HUES64 (cell line): Measurements from ENCODE around the gene DUSP5.
A peak's percentile ranks its signal among the peaks of the same experiment; 100 is the strongest.
"Not testable (repeated sequence)": the region's sequence is repeated elsewhere in the genome, so short reads cannot be mapped to it uniquely, and the experiment has no call there.

Experiments
- H3K27ac ChIP-seq: 2 replicates; pipeline ENCODE4 v1.7.0; 2013; ENCODE audit warnings: low read depth, low read length, inconsistent platforms
- H3K27me3 ChIP-seq: 2 replicates; pipeline ENCODE4 v1.6.1; 2013; ENCODE audit warnings: mild to moderate bottlenecking, low read length; ENCODE audit not compliant: insufficient read depth
- H3K36me3 ChIP-seq: 2 replicates; pipeline ENCODE4 v1.6.1; 2013; ENCODE audit warnings: mild to moderate bottlenecking, low read length; ENCODE audit not compliant: insufficient read depth
- H3K4me1 ChIP-seq: 2 replicates; pipeline ENCODE4 v1.6.1; 2013; ENCODE audit warnings: mild to moderate bottlenecking, low read length, moderate library complexity; ENCODE audit not compliant: insufficient read depth
- H3K4me3 ChIP-seq: 2 replicates; pipeline ENCODE4 v1.5.1; 2013; ENCODE audit warnings: mild to moderate bottlenecking, low read length, moderate library complexity
- H3K9ac ChIP-seq: 2 replicates; pipeline ENCODE4 v1.6.1; 2013; ENCODE audit warnings: mild to moderate bottlenecking, low read depth, low read length
- H3K9me3 ChIP-seq: 2 replicates; pipeline ENCODE4 v1.6.1; 2013; ENCODE audit warnings: low read depth, low read length; ENCODE audit not compliant: insufficient read depth
- WGBS: fragments of 150-250, 120-280 bp; methylation state at CpG from one replicate; pipeline ENCODE4 v1.1.7; 2013; ENCODE audit warnings: missing lambda C conversion rate; 5-methylcytosine and 5-hydroxymethylcytosine counted together

DUSP5 gene

DNA sequence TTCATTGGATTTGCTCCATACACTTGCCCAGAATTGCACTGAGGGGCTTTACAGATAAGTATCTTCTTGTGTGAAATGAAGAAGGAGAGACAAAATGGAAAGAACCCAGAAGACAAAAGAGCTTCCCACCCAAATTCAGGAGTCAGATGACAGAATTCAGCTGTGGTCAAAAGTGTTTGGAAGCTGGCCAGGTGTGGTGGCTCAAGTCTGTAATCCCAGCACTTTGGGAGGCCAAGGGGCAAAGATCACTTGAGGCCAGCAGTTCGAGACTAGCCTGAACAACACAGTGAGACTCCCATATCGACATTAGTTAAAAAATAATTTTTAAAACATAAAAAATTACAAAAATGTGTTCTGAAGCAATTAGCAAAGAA is 27.1 kb downstream of the DUSP5 start:
- no peaks in the 10 kb centered on the region for H3K9me3 ChIP-seq
- peaks cover 31% of the 10 kb centered on the region for H3K4me1 ChIP-seq
- H3K9ac ChIP-seq, result no peak overlapping the region
- H3K27me3 ChIP-seq, result no peaks in the 10 kb centered on the region
- no peak overlapping the region for H3K4me3 ChIP-seq
- WGBS, result 91% methylated on average over 1 of the region's 2 CpGs
- no peaks in the 10 kb centered on the region for H3K36me3 ChIP-seq
- no peak overlapping the region for H3K27ac ChIP-seq

- no peak overlapping the region for H3K9ac ChIP-seq
- no peak overlapping the region for H3K27ac ChIP-seq
- peaks cover 33% of the 10 kb centered on the region for H3K4me1 ChIP-seq
- H3K36me3 ChIP-seq, result no peaks in the 10 kb centered on the region
- H3K9me3 ChIP-seq, result no peaks in the 10 kb centered on the region
- H3K27me3 ChIP-seq, result no peaks in the 10 kb centered on the region
- H3K4me3 ChIP-seq, result no peak overlapping the region
- WGBS, result 90% methylated on average over 8 of the region's 9 CpGs
Measured at GRCh38 chr10:110525349-110526260, 27.9 kb downstream of the DUSP5 start.

- Histone ChIP-seq H3K27ac (no peak overlapping the region), H3K4me3 (no peak overlapping the region), H3K36me3 (no peaks in the 10 kb centered on the region), H3K9me3 (no peaks in the 10 kb centered on the region), H3K9ac (no peak overlapping the region), H3K27me3 (no peaks in the 10 kb centered on the region), H3K4me1 (peaks cover 41% of the 10 kb centered on the region)
- 86% methylated on average over 9 of the region's 9 CpGs for WGBS
Measured at GRCh38 chr10:110527731-110528171, 30.0 kb downstream of the DUSP5 start.

DNA sequence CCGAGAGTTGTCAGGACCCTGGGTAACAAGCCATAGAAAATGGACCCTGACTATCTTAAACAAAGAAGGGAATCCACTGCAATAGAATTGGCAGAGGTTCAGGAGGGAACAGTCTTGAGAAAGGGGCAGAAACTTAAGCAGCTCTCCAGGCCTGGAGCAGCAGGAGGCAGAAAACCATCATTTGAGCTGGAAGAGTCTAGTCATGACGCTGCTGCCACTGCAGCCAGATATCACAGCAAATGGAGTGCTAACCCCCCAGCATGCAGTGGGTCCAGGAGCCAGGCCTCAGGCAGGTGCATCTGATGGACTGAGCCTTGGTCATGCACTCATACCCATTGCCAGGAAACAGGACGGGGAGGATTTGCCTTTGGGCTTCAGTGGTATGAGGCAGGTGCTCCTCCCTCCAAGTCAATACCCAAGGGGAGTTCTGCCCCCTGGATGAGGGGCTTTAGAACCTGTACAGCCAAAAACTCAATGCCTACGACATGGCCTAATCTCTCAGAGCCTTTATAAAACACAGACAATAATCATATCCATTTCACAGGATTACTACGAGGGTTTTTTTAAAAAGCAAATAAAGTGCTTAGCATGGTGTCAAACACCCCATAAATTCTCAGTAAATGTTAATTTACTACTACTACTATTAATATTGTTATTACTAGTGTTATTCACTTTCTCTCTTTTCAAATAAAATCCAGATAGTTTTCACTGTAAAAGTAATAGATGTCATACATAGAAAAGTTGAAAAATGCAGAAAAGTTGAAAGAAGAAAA is 30.7 kb downstream of the DUSP5 start:
- H3K27ac ChIP-seq, result peak overlapping the region; percentile 94
- H3K9me3 ChIP-seq, result no peaks in the 10 kb centered on the region
- peaks cover 43% of the 10 kb centered on the region for H3K4me1 ChIP-seq
- no peak overlapping the region for H3K4me3 ChIP-seq
- no peaks in the 10 kb centered on the region for H3K36me3 ChIP-seq
- no peaks in the 10 kb centered on the region for H3K27me3 ChIP-seq
- H3K9ac ChIP-seq, result no peak overlapping the region
- WGBS, result 84% methylated on average over 5 of the region's 5 CpGs

DNA sequence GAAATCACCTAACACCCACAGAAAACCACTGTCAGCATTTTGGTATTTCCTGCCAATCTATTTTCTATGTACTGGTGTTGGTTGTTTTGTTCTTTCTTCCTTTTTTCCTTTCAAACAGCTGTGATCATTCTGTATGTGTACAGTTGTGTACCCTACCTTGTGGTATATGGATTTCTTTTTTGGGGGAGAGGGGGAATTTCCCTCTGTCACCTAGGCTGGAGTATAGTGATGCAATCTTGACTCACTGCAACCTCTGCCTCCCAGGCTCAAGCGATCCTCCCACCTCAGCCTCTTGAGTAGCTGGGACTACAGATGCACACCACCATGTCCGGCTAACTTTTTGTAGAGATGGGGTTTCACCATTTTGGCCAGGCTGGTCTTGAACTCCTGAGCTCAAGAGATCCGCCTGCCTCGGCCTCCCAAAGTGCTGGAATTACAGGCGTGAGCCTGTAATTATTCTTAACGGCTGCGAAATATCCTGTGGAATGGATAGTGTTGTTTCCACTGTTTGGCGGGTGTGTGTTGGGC is 31.4 kb downstream of the DUSP5 start:
- Histone ChIP-seq H3K9ac (peak overlapping the region; percentile 80; the same call in 1 of the 2 replicates), H3K27ac (peak overlapping the region; percentile 94), H3K4me1 (peaks cover 37% of the 10 kb centered on the region)
- WGBS, result 67% methylated on average over 8 of the region's 8 CpGs
- not testable (repeated sequence) for H3K4me3 ChIP-seq, H3K36me3 ChIP-seq, H3K27me3 ChIP-seq, H3K9me3 ChIP-seq

DNA sequence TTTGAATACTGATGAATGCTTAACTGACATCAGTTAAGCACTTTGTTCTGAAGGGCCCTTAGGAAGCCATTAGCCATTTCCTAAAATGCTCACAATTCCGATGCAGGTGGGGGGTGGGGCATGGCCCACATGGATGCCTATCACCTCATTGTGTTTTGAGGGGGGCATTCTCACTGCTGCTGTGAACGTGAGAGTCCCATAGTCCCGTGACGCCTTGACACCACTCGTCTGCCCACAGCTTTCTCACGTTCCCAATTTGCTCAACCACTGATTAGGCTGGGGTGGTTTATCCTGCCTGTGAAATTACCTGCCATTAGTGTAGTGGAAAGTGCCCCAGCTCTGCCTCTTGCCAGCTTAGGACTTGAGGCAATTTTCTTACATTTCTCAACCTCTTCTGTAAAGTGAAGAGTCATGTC is 31.9 kb downstream of the DUSP5 start:
- no peaks in the 10 kb centered on the region for H3K9me3 ChIP-seq
- 9% methylated on average over 6 of the region's 6 CpGs for WGBS
- H3K4me3 ChIP-seq, result peak overlapping the region; percentile 62
- peaks cover 37% of the 10 kb centered on the region for H3K4me1 ChIP-seq
- H3K36me3 ChIP-seq, result no peaks in the 10 kb centered on the region
- H3K27me3 ChIP-seq, result no peaks in the 10 kb centered on the region
- peak overlapping the region; percentile 94 for H3K27ac ChIP-seq
- peak overlapping the region; percentile 80 for H3K9ac ChIP-seq

GRCh38 chr10:110530131-110530831 is 32.6 kb downstream of the DUSP5 start:
- no peaks in the 10 kb centered on the region for H3K27me3 ChIP-seq
- no peaks in the 10 kb centered on the region for H3K36me3 ChIP-seq
- H3K9me3 ChIP-seq, result no peaks in the 10 kb centered on the region
- peak overlapping the region; percentile 94 for H3K27ac ChIP-seq
- peaks cover 37% of the 10 kb centered on the region for H3K4me1 ChIP-seq
- peak overlapping the region; percentile 62 for H3K4me3 ChIP-seq
- H3K9ac ChIP-seq, result peak overlapping the region; percentile 68
- WGBS, result 3% methylated on average over 34 of the region's 35 CpGs

GRCh38 chr10:110531687-110532086 is 34.0 kb downstream of the DUSP5 start:
- 92% methylated on average over 2 of the region's 2 CpGs for WGBS
- Histone ChIP-seq H3K4me3 (no peak overlapping the region), H3K9ac (no peak overlapping the region), H3K27me3 (no peaks in the 10 kb centered on the region), H3K36me3 (no peaks in the 10 kb centered on the region), H3K9me3 (no peaks in the 10 kb centered on the region), H3K4me1 (peaks cover 33% of the 10 kb centered on the region), H3K27ac (no peak overlapping the region)

DNA sequence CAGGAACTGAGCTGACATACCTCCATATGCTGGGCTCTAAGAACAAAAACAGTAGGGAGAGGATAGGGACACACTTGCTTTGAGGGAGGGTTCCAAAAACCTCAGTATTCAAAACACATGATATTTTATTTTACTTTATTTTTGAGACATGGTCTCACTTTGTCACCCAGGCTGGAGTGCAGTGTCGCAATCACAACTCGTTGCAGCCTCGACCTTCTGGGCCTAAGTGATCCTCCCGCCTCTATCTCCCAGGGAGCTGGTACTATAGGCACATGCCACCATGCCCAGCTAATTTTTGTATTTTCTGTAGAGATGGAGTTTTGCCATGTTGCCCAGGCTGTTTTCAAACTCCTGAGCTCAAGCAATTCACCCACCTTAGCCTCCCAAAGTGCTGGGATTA is 34.9 kb downstream of the DUSP5 start:
- H3K9ac ChIP-seq, H3K27me3 ChIP-seq, H3K27ac ChIP-seq, H3K4me3 ChIP-seq, H3K9me3 ChIP-seq, H3K36me3 ChIP-seq: not testable (repeated sequence)
- 80% methylated on average over 4 of the region's 4 CpGs for WGBS
- H3K4me1 ChIP-seq, result peaks cover 33% of the 10 kb centered on the region

DNA sequence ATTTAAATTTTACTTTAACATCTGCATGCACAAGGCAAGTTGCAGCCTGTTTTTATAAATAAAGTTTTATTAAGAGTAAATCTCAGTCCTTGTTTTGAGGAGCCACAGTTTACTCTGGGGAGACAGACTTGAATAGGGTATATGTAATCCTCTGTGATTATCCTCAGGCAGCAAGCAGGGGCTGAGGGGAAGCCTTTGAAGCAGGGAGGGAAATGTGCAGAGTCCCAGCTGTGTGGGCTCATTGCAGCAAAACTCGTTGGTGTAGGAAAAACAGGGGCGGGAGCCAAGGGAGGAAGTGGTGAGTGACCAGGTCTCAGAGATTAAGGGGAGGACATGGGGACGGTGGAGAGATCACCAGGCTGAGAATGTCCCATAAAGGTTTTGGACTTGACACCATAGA is 35.4 kb downstream of the DUSP5 start:
- Histone ChIP-seq H3K9ac (no peak overlapping the region), H3K4me3 (no peak overlapping the region), H3K27ac (no peak overlapping the region), H3K9me3 (no peaks in the 10 kb centered on the region), H3K4me1 (peaks cover 33% of the 10 kb centered on the region), H3K27me3 (no peaks in the 10 kb centered on the region), H3K36me3 (no peaks in the 10 kb centered on the region)
- 40% methylated on average over 3 of the region's 3 CpGs for WGBS

- H3K4me1 ChIP-seq, result peaks cover 18% of the 10 kb centered on the region
- WGBS, result 94% methylated on average over 2 of the region's 2 CpGs
- H3K27ac ChIP-seq, result no peak overlapping the region
Measured at GRCh38 chr10:110534571-110534970, 36.9 kb downstream of the DUSP5 start.

More at GRCh38 chr10:110534571-110534970, 36.9 kb downstream of the DUSP5 start:
- H3K9me3 ChIP-seq, result no peaks in the 10 kb centered on the region
- no peaks in the 10 kb centered on the region for H3K27me3 ChIP-seq
- no peaks in the 10 kb centered on the region for H3K36me3 ChIP-seq
- H3K4me3 ChIP-seq, result no peak overlapping the region
- no peak overlapping the region for H3K9ac ChIP-seq
